ENCODE results near the gene SFXN2.
"Not testable (repeated sequence)": the region's sequence is repeated elsewhere in the genome, so short reads cannot be mapped to it uniquely, and the experiment has no call there.

The SFXN2 gene

GRCh38 chr10:102714621-102715455, at the start of gene SFXN2:
Gene SFXN2, plus strand, starts transcription at chr10:102714636. Its CDS starts 12,001 bp downstream, at chr10:102726637.
- DNase-seq (ENCODE audit: low read depth), result peak; percentile 29

GRCh38 chr10:102665904-102666509, 48.4 kb upstream of the SFXN2 start:
- no peak for DNase-seq (ENCODE audit: low read depth)

- not testable (repeated sequence) for DNase-seq (ENCODE audit: low read depth)
Observed at GRCh38 chr10:102667411-102667810, 47.0 kb upstream of the SFXN2 start.

GRCh38 chr10:102668326-102669107, 45.9 kb upstream of the SFXN2 start:
- no peak for DNase-seq (ENCODE audit: low read depth)

- DNase-seq (ENCODE audit: low read depth), result no peak
Observed at GRCh38 chr10:102669206-102670064, 45.0 kb upstream of the SFXN2 start.

GRCh38 chr10:102670065-102670670, 44.3 kb upstream of the SFXN2 start:
- DNase-seq (ENCODE audit: low read depth), result no peak

- no peak for DNase-seq (ENCODE audit: low read depth)
Observed at GRCh38 chr10:102670871-102671434, 43.5 kb upstream of the SFXN2 start.

- no peak for DNase-seq (ENCODE audit: low read depth)
Observed at GRCh38 chr10:102673236-102673818, 41.1 kb upstream of the SFXN2 start.

GRCh38 chr10:102673819-102674511, 40.5 kb upstream of the SFXN2 start:
- no peak for DNase-seq (ENCODE audit: low read depth)

- DNase-seq (ENCODE audit: low read depth), result no peak
Observed at GRCh38 chr10:102674566-102674965, 39.9 kb upstream of the SFXN2 start.

- no peak for DNase-seq (ENCODE audit: low read depth)
Observed at GRCh38 chr10:102675011-102675665, 39.3 kb upstream of the SFXN2 start.

GRCh38 chr10:102675666-102676533, 38.5 kb upstream of the SFXN2 start:
- no peak for DNase-seq (ENCODE audit: low read depth)

- no peak for DNase-seq (ENCODE audit: low read depth)
Observed at GRCh38 chr10:102676534-102677315, 37.7 kb upstream of the SFXN2 start.

GRCh38 chr10:102677331-102678067, 36.9 kb upstream of the SFXN2 start:
- DNase-seq (ENCODE audit: low read depth), result no peak

GRCh38 chr10:102678068-102678400, 36.4 kb upstream of the SFXN2 start:
- no peak for DNase-seq (ENCODE audit: low read depth)

- no peak for DNase-seq (ENCODE audit: low read depth)
Observed at GRCh38 chr10:102678842-102679289, 35.6 kb upstream of the SFXN2 start.

GRCh38 chr10:102679596-102679995, 34.8 kb upstream of the SFXN2 start:
- DNase-seq (ENCODE audit: low read depth), result no peak

All from stimulated activated CD8-positive, alpha-beta memory T cell treated with anti-CD3 and anti-CD28 coated beads, Interleukin-15, amount 100 ng/mL, for 24 hours (primary cell).